GM12892 (cell line): ENCODE data around the gene PRELID2.

Experiments used
- POLR2A ChIP-seq: IDR thresholded peaks from 2 replicates; pipeline ENCODE4 v1.6.1; 2011; ENCODE audit warnings: low read depth, low read length, control low read depth
- POLR2AphosphoS5 ChIP-seq: IDR thresholded peaks from 2 replicates; pipeline ENCODE4 v1.6.1; 2011; ENCODE audit warnings: low read depth, low read length, control low read depth

GRCh38 chr5:145869753-145870152 is 34.6 kb upstream of the PRELID2 start:
- TF ChIP-seq POLR2A, result no peak
- TF ChIP-seq POLR2AphosphoS5, result no peak
